Measurements from ENCODE around the gene RDH8.

The RDH8 gene

GRCh38 chr19:10037367-10037766 is 24.1 kb downstream of the RDH8 start:
- DNase-seq (ENCODE audit: low spot score): no peak

- DNase-seq (ENCODE audit: low spot score): no peak
Observed at GRCh38 chr19:10037809-10038208, 24.5 kb downstream of the RDH8 start.

GRCh38 chr19:10043286-10043927 is 30.1 kb downstream of the RDH8 start:
- no peak for DNase-seq (ENCODE audit: low spot score)

GRCh38 chr19:10044390-10044789 is 31.1 kb downstream of the RDH8 start:
- no peak for DNase-seq (ENCODE audit: low spot score)

- no peak for DNase-seq (ENCODE audit: low spot score)
Observed at GRCh38 chr19:10045371-10045770, 32.1 kb downstream of the RDH8 start.

- DNase-seq (ENCODE audit: low spot score): no peak
Observed at GRCh38 chr19:10049626-10050025, 36.3 kb downstream of the RDH8 start.

- no peak for DNase-seq (ENCODE audit: low spot score)
Observed at GRCh38 chr19:10052602-10053360, 39.5 kb downstream of the RDH8 start.

GRCh38 chr19:10061717-10062310 is 48.5 kb downstream of the RDH8 start:
- DNase-seq (ENCODE audit: low spot score): peak; percentile 33

GRCh38 chr19:10068205-10068604 is 54.9 kb downstream of the RDH8 start:
- no peak for DNase-seq (ENCODE audit: low spot score)

- peak; percentile 33 for DNase-seq (ENCODE audit: low spot score)
Observed at GRCh38 chr19:10069046-10069445, 55.8 kb downstream of the RDH8 start.

- DNase-seq (ENCODE audit: low spot score): no peak
Observed at GRCh38 chr19:10070730-10071446, 57.6 kb downstream of the RDH8 start.

Measured in AG08395 (cell line).